GM12875 (cell line): Measurements from ENCODE around the gene PPM1D.

Source experiments
- H3K4me3 ChIP-seq: one replicate; pipeline ENCODE4 v1.5.1; 2011; ENCODE audit warnings: low read depth, low read length, control low read depth
- CTCF ChIP-seq: IDR thresholded peaks from 2 replicates; pipeline ENCODE4 v1.5.1; 2011; ENCODE audit warnings: low read depth, mild to moderate bottlenecking, control low read depth, inconsistent platforms, low read length, moderate library complexity, borderline replicate concordance; ENCODE audit not compliant: insufficient read depth

The PPM1D gene

DNA sequence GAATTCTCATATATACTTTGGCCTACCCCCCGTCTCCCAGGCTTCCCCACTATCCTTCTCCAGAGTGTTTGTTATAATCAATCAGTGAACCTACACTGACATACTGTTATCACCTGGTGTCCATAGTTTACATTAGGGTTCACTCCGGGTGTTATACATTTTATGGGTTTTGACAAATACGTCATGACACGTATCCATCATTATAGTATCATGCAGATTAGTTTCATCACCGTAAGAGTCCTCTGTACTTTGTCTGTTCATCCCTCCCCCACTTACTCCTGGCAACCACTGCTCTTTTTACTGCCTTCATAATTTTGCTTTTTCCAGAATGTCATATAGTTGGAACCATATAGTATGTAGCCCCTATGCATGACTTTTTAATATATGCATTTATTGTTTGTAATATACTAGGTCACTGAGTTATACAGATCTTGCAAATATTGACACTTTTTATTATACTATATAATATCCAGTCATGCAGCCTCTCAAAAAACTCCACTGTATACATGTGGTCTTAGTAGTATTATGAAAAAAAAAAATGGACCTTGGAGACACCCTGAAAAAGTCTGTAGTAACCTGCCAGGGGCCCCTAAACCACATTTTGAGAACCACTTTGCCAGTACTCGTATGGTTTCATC, 28.4 kb downstream of the PPM1D start:
- no peak overlapping the region for H3K4me3 ChIP-seq
- no peak for TF ChIP-seq CTCF

GRCh38 chr17:60629120-60629519, 29.1 kb downstream of the PPM1D start:
- TF ChIP-seq CTCF, result no peak
- H3K4me3 ChIP-seq, result no peak overlapping the region

- TF ChIP-seq CTCF, result no peak
- no peak overlapping the region for H3K4me3 ChIP-seq
Measured at GRCh38 chr17:60630352-60630751, 30.4 kb downstream of the PPM1D start.

- no peak overlapping the region for H3K4me3 ChIP-seq
- no peak for TF ChIP-seq CTCF
Measured at GRCh38 chr17:60631119-60631518, 31.1 kb downstream of the PPM1D start.

- TF ChIP-seq CTCF, result no peak
- H3K4me3 ChIP-seq, result no peak overlapping the region
Measured at GRCh38 chr17:60637683-60638082, 37.7 kb downstream of the PPM1D start.

- H3K4me3 ChIP-seq, result no peak overlapping the region
- no peak for TF ChIP-seq CTCF
Measured at GRCh38 chr17:60639019-60639330, 39.0 kb downstream of the PPM1D start.

DNA sequence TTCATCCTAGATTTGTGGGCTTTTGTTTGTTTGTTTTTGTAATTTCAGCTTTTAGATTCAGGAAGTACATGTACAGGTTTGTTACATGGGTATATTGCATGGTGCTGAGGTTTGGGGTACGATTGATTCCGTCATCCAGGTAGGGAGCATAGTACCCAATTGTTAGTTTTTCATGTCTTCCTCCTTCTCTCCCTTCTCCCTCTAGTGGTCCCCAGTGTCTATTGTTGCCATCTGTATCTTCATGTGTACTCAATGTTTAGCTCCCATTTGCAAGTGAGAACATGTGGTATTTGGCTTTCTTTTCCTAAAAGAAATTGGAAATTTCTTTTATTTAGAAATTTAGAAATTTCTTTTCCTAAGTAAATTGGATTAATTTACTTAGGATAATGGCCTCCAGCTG, 40.5 kb downstream of the PPM1D start:
- no peak overlapping the region for H3K4me3 ChIP-seq
- TF ChIP-seq CTCF, result peak; percentile 37; the same call in 1 of the 2 replicates
